A549 (cell line): ENCODE data around the gene FAHD2A.

Experiments used
- CBX2 ChIP-seq: fragments of 200-600 bp; sonication (generic); IDR thresholded peaks from 2 replicates; pipeline ENCODE4 v1.6.1; 2016; ENCODE audit warnings: low read depth, mild to moderate bottlenecking, borderline replicate concordance
- HOXB5 ChIP-seq: fragments of 250-450 bp; sonication (Bioruptor Pico); IDR thresholded peaks from 2 replicates; pipeline ENCODE4 v1.5.0; 2020; ENCODE audit warnings: mild to moderate bottlenecking, moderate library complexity
- JUN ChIP-seq, 2 experiments: fragments of >200 bp; sonication (Bioruptor Twin); formaldehyde crosslinking; IDR thresholded peaks; 2 replicates in 1 of 2; 3 replicates in 1 of 2; pipeline ENCODE4 v1.6.1; 2016 to 2017
- JUNB ChIP-seq: fragments of >200 bp; sonication (Bioruptor Twin); formaldehyde crosslinking; IDR thresholded peaks from 2 replicates; pipeline ENCODE4 v1.6.1; 2016
- KDM1A ChIP-seq: fragments of 200-600 bp; sonication (generic); IDR thresholded peaks from 2 replicates; pipeline ENCODE4 v1.6.1; 2016; ENCODE audit warnings: low read depth, mild to moderate bottlenecking
- MAX ChIP-seq: IDR thresholded peaks from 2 replicates; pipeline ENCODE4 v1.6.1; 2012
- PHF8 ChIP-seq: fragments of 200-600 bp; sonication (generic); IDR thresholded peaks from 2 replicates; pipeline ENCODE4 v1.6.1; 2016; ENCODE audit warnings: low read depth, mild to moderate bottlenecking, antibody characterized with exemption, moderate library complexity, borderline replicate concordance
- POLR2A ChIP-seq: IDR thresholded peaks from 2 replicates; pipeline ENCODE4 v1.6.1; 2012; ENCODE audit warnings: mild to moderate bottlenecking, low read length
- RAD21 ChIP-seq, 2 experiments: fragments of >200 bp in 1 of 2; sonication (Bioruptor Twin) in 1 of 2; formaldehyde crosslinking in 1 of 2; IDR thresholded peaks in 1 of 2; conservative IDR thresholded peaks in 1 of 2; 2 replicates in 1 of 2; 3 replicates in 1 of 2; pipeline ENCODE4 v1.6.1; 2012 to 2018; ENCODE audit warnings: inconsistent platforms in 1 of 2
- REST ChIP-seq: fragments of 200-600 bp; sonication (generic); IDR thresholded peaks from 2 replicates; pipeline ENCODE4 v1.6.1; 2016; ENCODE audit warnings: antibody characterized with exemption, mild to moderate bottlenecking, moderate library complexity
- SMC3 ChIP-seq: fragments of >200 bp; sonication (Bioruptor Twin); formaldehyde crosslinking; IDR thresholded peaks from 3 replicates; pipeline ENCODE4 v1.6.1; 2018; ENCODE audit warnings: inconsistent platforms
- TF ChIP-seq, protein P1 (sequence below): fragments of >200 bp; sonication (Bioruptor Twin); formaldehyde crosslinking; IDR thresholded peaks from 3 replicates; pipeline ENCODE4 v1.5.1; 2016
- TF ChIP-seq, protein P2 (sequence below): fragments of >200 bp; sonication (Bioruptor Twin); formaldehyde crosslinking; IDR thresholded peaks from 3 replicates; pipeline ENCODE4 v1.6.1; 2016

DNA sequence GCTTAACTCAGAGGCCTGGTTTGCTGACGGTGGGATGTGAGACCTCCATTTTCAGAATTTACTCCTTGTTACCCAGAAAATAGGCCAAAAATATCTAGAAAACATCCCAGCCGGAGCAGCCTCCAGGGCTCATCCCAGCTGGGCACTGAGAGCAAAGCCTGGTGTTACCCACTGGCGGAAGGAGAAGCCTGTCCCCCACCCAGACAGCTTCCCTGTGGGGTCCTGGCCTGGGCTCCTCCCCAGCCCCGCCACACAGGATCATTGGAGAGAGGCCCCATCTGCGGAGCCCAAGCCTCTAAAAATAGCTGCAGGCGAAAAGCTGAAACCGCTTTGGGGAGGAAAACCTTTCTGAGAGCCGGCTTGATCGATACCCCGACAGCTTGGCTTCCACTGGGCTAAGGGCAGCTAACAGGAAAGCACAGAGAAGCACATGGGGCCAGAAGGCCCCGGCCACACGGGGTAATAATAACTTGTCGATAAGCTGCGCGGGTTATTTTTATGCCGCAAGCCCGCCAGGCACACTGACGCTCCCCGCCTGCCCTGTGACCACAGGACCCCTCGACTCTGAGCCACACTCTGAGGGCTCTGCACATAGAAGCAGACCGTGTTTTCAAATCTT, 26.9 kb upstream of the FAHD2A start:
- TF ChIP-seq JUN (IDR thresholded peaks at IDR 0.05) (no peak), POLR2A (no peak), KDM1A (no peak), JUNB (no peak), REST (no peak), CBX2 (no peak), SMC3 (no peak), RAD21 (conservative IDR thresholded peaks at IDR 0.05 in 1 of 2, IDR thresholded peaks at IDR 0.05 in 1 of 2) (no peak), HOXB5 (CRISPR knock-in tag) (no peak), PHF8 (no peak), MAX (no peak)
- TF ChIP-seq, protein P1, sequence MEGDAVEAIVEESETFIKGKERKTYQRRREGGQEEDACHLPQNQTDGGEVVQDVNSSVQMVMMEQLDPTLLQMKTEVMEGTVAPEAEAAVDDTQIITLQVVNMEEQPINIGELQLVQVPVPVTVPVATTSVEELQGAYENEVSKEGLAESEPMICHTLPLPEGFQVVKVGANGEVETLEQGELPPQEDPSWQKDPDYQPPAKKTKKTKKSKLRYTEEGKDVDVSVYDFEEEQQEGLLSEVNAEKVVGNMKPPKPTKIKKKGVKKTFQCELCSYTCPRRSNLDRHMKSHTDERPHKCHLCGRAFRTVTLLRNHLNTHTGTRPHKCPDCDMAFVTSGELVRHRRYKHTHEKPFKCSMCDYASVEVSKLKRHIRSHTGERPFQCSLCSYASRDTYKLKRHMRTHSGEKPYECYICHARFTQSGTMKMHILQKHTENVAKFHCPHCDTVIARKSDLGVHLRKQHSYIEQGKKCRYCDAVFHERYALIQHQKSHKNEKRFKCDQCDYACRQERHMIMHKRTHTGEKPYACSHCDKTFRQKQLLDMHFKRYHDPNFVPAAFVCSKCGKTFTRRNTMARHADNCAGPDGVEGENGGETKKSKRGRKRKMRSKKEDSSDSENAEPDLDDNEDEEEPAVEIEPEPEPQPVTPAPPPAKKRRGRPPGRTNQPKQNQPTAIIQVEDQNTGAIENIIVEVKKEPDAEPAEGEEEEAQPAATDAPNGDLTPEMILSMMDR: no peak
- TF ChIP-seq, protein P2, sequence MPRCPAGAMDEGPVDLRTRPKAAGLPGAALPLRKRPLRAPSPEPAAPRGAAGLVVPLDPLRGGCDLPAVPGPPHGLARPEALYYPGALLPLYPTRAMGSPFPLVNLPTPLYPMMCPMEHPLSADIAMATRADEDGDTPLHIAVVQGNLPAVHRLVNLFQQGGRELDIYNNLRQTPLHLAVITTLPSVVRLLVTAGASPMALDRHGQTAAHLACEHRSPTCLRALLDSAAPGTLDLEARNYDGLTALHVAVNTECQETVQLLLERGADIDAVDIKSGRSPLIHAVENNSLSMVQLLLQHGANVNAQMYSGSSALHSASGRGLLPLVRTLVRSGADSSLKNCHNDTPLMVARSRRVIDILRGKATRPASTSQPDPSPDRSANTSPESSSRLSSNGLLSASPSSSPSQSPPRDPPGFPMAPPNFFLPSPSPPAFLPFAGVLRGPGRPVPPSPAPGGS: no peak
